HG03432 (cell line): ENCODE data around the gene SLC35A3.
A peak's percentile ranks its signal among the peaks of the same experiment; 100 is the strongest.

Experiments used
- ATAC-seq: cut with Tn5 transposase; IDR thresholded peaks from one replicate; pipeline ENCODE4 v1.9.1; 2021; ENCODE audit warnings: mild to moderate bottlenecking, moderate library complexity; ENCODE audit not compliant: unreplicated experiment

The SLC35A3 gene

DNA sequence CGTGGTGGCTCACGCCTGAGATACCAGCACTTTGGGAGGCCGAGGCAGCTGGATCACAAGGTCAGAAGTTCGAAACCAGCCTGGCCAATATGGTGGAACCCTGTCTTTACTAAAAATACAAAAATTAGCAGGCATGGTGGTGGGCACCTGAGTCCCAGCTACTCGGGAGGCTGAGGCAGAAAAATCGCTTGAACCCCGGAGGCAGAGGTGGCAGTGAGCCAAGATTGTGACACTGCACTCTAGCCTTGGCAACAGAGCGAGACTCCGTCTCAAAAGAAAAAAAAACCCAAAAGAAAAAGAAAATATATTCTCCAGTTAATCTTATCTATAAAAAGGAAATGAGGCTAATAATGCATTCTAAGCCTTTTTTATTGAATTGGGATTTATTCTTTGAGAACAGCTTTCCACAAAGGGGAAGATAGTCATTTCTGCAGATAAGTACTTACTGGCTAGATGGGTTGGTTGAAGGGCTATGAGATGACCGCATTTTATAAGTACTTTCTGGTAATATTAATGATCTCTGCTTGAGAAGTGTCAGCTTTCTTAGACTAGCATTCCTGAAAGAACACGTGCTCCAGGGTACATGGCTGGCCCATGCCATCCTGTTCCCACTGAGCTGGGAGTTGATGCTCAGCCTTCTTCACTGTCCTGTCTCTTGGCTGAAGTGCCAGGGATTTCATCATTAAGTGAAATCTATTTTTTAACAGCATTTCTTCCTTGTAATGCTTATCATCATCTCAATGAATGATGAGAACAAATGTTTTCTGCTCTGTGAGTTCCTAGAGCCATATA is 105.0 kb downstream of the SLC35A3 start:
- no peak for ATAC-seq

GRCh38 chr1:100075773-100076172 is 106.0 kb downstream of the SLC35A3 start:
- ATAC-seq = peak; percentile 64

DNA sequence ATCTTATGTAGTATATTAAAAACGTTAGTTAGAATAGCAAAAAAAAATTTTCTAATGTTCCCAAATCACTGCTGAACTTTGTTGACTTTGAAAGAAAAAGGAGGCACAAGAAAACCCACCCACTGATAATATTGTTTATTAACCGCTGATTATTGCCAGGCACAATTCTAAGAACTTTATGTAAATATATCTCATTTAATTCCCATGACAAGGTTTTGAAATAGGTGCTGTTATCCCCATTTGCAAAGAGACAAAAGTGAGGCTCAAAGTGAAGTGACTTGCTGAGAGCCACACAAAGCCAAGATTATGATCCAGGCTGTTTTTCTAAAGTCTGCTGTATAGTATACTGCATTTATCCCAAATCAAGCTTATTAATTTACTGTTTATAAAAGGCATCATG is 106.5 kb downstream of the SLC35A3 start:
- ATAC-seq = no peak

GRCh38 chr1:100076744-100077143 is 106.9 kb downstream of the SLC35A3 start:
- ATAC-seq = peak; percentile 78

DNA sequence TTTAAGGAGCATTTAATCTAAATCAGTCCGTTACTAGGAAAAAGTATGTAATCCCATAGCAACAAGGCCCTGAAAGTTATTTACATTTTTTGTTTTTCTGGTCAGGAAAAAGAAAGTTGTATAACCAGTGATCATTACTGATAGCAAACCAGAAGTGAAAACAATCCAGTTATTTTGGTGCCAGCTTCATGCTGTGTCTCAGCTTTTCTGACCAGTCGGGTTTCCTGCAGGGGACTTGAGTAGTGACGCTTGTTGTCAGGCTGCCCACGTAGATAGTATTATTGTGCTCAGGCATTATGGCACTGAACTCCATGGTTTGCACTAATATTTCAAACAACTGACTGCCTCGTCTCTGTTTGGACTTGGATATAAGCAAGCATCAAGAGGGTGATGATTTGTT is 107.7 kb downstream of the SLC35A3 start:
- peak; percentile 60 for ATAC-seq

DNA sequence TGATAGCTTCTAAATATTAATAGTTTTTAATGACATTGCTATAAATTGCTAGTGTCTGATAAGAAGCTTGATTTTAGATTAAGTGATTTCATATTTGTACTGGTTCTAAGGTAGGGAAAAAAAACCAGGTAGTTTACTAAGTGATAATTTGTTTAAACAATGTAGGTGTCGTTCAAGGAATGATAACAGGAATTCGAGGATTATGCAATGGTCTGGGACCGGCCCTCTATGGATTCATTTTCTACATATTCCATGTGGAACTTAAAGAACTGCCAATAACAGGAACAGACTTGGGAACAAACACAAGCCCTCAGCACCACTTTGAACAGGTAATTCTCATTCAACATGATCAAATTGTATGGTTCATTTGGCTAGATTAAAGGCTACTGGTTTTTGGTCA is 110.5 kb downstream of the SLC35A3 start:
- no peak for ATAC-seq
